VCaP (cell line): ENCODE results near the gene PPP1CA.
A peak's percentile ranks its signal among the peaks of the same experiment; 100 is the strongest.

Source experiments
- H3K27ac ChIP-seq: fragments of 450-650 bp; 2 replicates; pipeline ENCODE4 v1.5.1; 2017
- CTCF ChIP-seq: fragments of 450-650 bp; conservative IDR thresholded peaks from 2 replicates; pipeline ENCODE4 v1.5.1; 2017; ENCODE audit warnings: mild to moderate bottlenecking, moderate library complexity

Gene PPP1CA

GRCh38 chr11:67411785-67412152, 10.1 kb upstream of the PPP1CA start:
- TF ChIP-seq CTCF: no peak
- H3K27ac ChIP-seq: no peak overlapping the region

DNA sequence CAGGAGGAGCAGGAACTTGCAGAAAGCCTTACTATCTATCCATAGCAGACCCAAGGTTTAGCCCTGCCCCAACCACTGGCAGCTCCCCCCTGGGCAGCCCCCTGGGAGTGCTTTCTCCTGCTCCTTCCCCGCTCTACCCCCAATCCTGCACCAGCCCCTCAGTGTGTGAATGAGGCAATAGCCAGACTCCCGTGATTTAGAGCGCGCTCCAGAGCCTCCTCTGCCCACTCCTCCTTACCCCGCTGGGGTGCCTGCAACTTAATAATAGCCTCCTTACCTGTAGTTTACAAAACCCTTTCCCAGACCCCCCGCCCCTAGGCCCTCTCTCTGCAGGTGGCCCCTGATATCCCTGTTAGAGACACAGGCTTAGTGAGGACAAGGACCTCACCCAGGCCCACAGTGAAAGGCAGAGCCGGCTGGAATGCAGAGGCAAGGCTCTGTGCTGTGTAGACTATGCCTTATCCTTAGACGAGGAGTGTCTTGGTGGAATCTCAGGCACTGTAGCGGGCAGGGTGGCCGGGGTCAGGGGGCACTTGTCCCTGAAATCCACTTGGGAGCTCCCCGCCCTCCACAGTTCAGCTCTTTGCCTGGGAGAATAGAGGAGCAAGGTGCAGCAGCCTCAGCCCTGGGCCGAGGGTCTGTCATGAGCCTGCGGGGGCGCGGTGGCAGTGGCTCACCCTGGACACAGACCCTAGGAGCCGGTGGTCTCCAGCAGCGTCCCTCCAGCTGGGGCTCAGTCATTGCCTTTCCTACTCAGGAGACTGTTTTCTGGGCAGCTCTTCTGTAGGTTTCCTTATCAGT, 9.5 kb upstream of the PPP1CA start:
- no peak overlapping the region for H3K27ac ChIP-seq
- TF ChIP-seq CTCF: no peak

DNA sequence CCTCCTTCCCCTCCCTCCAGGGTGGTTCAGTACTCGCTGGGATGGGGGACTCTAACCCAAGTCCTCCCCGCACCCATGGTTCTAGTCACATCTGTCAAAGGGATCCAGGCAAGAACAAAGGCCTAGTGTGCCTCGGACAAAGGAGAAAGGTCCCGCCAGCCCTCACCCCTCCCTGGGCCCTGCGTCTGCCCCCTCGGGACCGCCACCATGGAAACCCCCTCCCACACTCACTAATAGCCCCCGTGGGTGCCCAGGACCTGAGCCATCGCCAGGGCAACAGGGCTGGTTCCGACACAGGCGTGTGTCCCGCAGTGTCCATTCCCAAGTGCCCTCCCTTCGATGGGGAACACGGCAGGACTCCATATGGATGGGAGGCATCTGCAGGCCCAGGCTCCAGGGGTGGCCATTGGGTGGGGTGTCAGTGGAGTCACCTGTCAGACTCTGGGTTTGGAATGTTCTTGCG, 8.7 kb upstream of the PPP1CA start:
- H3K27ac ChIP-seq: no peak overlapping the region
- TF ChIP-seq CTCF: no peak

- TF ChIP-seq CTCF: 0 out of 2 replicates have a peak, but pooled peaks have one; percentile 3
- H3K27ac ChIP-seq: no peak overlapping the region
These were observed 8.2 kb upstream of the PPP1CA start for GRCh38 chr11:67409781-67410368.

GRCh38 chr11:67409261-67409666, 7.6 kb upstream of the PPP1CA start:
- H3K27ac ChIP-seq: no peak overlapping the region
- no peak for TF ChIP-seq CTCF

- no peak for TF ChIP-seq CTCF
- H3K27ac ChIP-seq: no peak overlapping the region
These were observed 7.0 kb upstream of the PPP1CA start for GRCh38 chr11:67408437-67409200.

DNA sequence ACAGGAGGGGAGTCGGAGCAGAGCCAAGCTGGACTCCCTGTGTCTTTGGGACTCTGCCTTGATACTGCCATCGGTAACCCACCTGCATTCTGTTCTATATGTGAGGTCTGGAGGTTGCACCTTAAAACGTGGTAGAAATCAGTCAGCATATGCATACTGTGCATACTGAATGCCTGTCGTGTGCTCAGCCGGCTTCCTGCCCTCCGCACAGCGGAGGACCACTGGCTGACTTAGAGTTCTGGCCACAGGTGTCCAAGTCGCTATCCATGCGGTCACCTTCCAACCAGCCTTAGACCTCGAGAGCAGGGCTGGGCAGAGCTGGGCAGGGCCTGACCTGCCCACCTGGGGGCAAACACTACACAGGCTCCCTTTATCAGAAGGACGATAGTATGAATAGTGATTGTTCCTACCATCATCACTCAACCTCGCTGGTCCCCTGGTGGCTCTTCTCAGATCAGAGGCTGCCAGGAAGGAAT, 6.1 kb upstream of the PPP1CA start:
- H3K27ac ChIP-seq: no peak overlapping the region
- TF ChIP-seq CTCF: no peak
